ENCODE results near the gene PPP2CA.
"Not testable (repeated sequence)": the region's sequence is repeated elsewhere in the genome, so short reads cannot be mapped to it uniquely, and the experiment has no call there.

PPP2CA gene

GRCh38 chr5:134225780-134226440 is at the start of gene PPP2CA:
PPP2CA (minus strand) TSS chr5:134226073; CDS start chr5:134225861, 212 bp downstream.
- peak; percentile 99 for DNase-seq

- DNase-seq: no peak
Measured at GRCh38 chr5:134273642-134274395, 47.9 kb upstream of the PPP2CA start.

DNA sequence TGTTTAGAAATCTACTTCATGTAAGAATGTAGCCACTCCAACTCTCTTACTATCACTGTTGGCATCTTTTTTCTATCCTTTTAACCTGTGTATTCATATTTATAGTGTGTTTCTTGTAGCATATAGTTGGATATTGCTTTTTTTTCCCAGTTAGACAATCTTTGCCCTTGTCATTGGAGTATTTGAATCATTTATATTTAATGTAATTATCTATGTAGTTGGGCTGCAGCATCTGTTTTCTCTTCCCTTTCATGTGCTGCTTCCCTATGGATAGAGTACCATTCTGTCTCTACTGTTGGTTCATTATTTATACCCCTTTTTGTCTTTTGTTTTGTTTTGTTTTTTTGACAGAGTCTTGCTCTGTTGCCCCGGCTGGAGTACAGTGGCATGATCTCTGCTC is 45.2 kb upstream of the PPP2CA start:
- no peak for DNase-seq

DNA sequence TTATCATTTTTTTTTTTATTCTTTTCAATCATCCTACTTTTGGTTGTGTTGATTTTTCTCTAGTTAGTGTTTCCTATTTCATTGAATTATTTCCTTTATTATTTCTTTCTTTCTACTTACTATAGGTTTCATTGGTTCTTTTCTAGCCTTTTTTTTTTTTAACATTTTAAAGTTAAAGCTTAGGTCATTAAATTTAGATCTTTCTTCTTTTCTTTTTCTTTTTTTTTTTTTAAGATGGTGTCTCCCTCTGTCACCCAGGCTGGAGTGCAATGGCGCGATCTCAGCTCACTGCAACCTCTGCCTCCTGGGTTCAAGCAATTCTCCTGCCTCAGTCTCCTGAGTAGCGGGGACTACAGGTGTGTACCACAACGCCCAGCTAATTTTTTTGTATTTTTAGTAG is 43.0 kb upstream of the PPP2CA start:
- DNase-seq: no peak

DNA sequence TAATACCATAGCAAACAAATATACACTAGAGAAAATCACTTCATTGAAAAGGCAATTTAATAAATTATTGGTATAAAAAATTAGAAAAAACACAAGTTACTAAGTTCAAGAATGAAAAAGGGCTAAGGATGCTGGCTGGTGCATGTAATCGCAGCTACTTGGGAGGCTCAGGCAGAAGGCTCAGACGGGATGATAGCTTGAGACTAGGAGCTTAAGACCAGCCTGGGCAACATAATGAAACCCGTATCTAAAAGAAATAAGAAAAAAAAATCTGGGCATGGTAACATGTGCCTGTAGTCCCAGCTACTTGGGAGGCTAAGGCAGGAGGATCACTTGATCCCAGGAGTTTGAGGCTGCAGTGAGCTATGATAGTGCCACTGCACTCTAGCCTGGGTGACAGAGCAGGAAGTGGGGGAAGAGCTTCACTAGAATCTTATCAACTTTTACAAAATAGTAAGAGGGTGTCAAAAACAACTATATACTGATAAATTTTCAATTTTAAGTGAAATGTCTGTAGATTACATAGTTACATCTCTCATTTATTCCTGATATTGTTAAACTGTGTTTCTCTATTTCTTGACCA is 42.2 kb upstream of the PPP2CA start:
- no peak for DNase-seq

- DNase-seq: no peak
Measured at GRCh38 chr5:134267366-134268018, 41.6 kb upstream of the PPP2CA start.

GRCh38 chr5:134263801-134264200 is 37.9 kb upstream of the PPP2CA start:
- no peak for DNase-seq

- DNase-seq: not testable (repeated sequence)
Measured at GRCh38 chr5:134262629-134263028, 36.8 kb upstream of the PPP2CA start.

GRCh38 chr5:134258896-134259295 is 33.0 kb upstream of the PPP2CA start:
- no peak for DNase-seq

GRCh38 chr5:134257176-134257575 is 31.3 kb upstream of the PPP2CA start:
- no peak for DNase-seq

DNA sequence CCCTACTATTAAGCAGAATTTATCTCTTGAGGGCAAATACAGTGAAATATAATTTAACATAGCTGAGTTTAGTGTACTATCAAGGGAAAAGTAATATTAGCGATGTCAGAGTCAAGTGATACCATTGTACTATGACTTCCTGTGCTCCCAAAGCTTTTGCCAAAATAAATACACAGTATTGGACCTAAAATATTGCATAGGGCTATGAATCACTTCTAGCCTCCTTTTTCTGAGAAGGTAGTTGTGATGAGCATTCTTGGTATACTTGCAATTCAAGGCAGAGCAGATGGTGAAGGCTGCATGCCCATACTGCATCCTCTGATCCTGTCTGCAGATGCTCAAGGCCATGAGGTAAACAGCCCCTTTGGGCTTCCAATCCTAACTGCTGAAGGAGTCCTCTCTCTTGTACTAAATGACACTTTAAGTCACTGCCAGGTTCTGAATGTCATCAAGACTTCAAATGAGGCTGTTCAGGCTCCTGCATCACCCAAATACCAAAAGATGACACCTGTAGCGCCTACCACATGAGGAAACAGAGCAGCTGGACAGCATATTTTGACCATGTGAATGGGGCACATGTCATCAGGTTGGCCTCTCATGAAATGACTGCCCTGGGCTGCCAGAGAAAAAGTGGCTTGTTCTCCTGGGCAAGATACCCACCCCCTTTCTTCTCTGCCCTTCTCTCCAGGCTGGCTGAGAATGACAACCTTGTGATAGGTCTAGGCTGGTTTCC is 29.7 kb upstream of the PPP2CA start:
- DNase-seq: no peak

GRCh38 chr5:134253368-134254153 is 27.7 kb upstream of the PPP2CA start:
- DNase-seq: not testable (repeated sequence)

GRCh38 chr5:134252671-134253070 is 26.8 kb upstream of the PPP2CA start:
- DNase-seq: no peak

- no peak for DNase-seq
Measured at GRCh38 chr5:134250949-134251348, 25.1 kb upstream of the PPP2CA start.

DNA sequence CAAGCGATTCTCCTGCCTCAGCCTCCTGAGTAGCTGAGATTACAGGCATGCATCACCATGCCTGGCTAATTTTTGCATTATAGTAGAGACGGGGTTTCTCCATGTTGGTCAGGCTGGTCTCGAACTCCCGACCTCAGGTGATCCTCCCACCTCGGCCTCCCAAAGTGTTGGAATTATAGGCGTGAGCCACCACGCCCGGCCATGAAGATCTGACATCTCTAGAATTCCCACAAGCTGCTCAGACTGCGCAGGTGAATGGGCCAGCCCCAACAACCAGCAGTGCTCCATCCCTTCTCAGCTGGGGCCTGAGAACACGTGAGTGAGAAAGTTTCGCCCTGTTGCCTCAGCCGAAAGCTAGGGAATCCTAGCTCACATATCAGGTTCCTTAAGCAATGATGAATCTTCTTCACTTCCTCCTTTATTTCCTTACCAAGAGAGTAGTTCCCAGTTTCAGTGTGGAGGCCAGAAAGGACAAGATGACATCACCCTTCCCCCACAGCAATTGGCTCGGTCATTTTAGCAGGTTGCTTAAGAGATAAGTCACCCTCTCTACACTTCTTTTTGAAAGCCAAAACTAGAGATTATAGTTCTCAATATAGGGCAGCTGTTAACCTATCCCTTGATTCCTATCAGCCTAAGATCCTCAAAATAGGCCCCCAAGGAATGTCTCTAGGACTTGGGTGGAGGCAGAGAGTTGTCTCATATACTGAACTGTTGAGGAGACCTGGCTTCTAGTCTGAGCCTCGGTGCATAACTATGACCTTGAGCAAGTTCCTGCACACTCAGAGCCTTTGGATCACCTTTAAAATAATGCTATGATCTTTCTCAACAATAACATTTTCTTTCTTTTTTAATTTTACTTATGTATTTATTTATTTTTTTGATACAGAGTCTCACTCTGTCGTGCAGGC is 23.9 kb upstream of the PPP2CA start:
- DNase-seq: no peak

DNA sequence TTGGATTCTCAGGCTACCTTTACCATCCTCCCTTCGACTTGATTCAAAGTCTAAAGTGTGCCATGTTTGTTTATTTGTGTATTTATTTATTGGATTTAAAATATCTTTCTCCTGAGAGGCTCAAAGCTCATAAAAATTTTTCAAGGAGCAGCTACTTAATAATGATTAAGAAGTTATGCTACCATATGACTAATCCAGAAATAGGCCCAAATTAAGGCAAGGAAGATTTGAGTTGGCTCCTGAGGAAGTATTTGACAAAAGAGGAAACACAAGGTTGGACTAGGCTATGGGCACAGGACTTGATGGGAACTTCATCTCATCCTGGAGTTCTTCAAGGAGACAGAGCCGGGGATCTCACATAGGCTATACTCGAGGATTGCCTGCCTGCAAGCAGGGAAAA is 22.4 kb upstream of the PPP2CA start:
- no peak for DNase-seq

- DNase-seq: no peak
Measured at GRCh38 chr5:134247428-134248224, 21.8 kb upstream of the PPP2CA start.

DNA sequence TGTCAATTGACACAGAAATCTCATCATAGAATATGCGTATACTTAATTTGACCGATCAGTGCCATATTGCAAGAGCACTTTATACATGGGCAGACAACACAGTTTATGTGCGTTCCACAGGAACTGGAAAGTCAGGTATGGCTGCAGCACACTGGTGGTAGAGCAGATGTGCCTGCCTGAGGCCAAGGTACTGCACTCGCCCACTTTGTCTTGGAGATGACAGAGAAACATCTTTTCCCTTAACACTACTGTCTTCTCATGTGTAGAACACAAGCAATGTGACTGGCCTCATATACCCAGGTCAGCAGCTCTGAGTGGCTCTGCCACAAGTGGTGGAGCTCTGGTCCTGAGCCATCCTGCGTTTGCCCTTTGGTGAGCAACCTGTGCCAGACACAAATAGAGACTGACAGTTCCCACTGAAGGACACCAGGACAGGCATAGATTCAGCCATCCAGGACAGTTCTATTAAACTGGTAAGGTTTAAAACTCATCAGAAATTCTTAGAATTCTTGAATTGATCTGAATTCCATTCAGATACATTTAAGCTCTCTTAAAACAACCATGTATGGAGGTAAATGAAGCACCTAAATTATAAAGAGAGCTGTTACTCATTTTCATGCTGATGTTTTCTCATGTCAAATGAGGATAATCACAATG is 21.0 kb upstream of the PPP2CA start:
- no peak for DNase-seq

GRCh38 chr5:134245692-134246091 is 19.8 kb upstream of the PPP2CA start:
- DNase-seq: no peak

Measured in activated gamma-delta T cell treated with Interleukin-2 at 50 U/mL for 16 hours (primary cell).